Measurements from ENCODE around the gene NOL6. TPM values are rescaled to one million over a fixed set of nuclear protein-coding genes. Genes with fewer than 3 reads are reported as not detected.
"Not testable (repeated sequence)": the region's sequence is repeated elsewhere in the genome, so short reads cannot be mapped to it uniquely, and the experiment has no call there.

NOL6 gene
- 10 to 100 TPM; 13.9 to 24.9 TPM for total RNA-seq
- long read RNA-seq, full-length matches to known transcripts = 1 of 19 reads
- long read RNA-seq, partial matches to known transcripts = 16 of 19 reads
- long read RNA-seq, other reads (novel, unspliced or antisense) = 2 of 19 reads

- intact Hi-C loops (cut with DNase I) = no loop called here
- peak; percentile 100 for ATAC-seq
- DNase-seq = peak; percentile 97
Observed at GRCh38 chr9:33473643-33474352, at the start of gene NOL6. TSS of gene NOL6 (minus strand) at chr9:33473924. CDS start at chr9:33473842, 82 bp downstream.

GRCh38 chr9:33521861-33522260, 48.1 kb upstream of the NOL6 start:
- ATAC-seq; DNase-seq; intact Hi-C loops (cut with DNase I): not testable (repeated sequence)

GRCh38 chr9:33517934-33518577, 44.3 kb upstream of the NOL6 start:
- DNase-seq; intact Hi-C loops (cut with DNase I); ATAC-seq: not testable (repeated sequence)

- peak in 1 of 2 donors; percentile 23 for ATAC-seq
- DNase-seq = no peak
- intact Hi-C loops (cut with DNase I) = no loop called here
Observed at GRCh38 chr9:33517373-33517772, 43.6 kb upstream of the NOL6 start.

- ATAC-seq; intact Hi-C loops (cut with DNase I); DNase-seq: not testable (repeated sequence)
Observed at GRCh38 chr9:33516397-33516796, 42.7 kb upstream of the NOL6 start.

- ATAC-seq; DNase-seq; intact Hi-C loops (cut with DNase I): not testable (repeated sequence)
Observed at GRCh38 chr9:33515342-33515995, 41.7 kb upstream of the NOL6 start.

- DNase-seq; ATAC-seq; intact Hi-C loops (cut with DNase I): not testable (repeated sequence)
Observed at GRCh38 chr9:33512535-33512934, 38.8 kb upstream of the NOL6 start.

- ATAC-seq; DNase-seq; intact Hi-C loops (cut with DNase I): not testable (repeated sequence)
Observed at GRCh38 chr9:33511184-33511517, 37.4 kb upstream of the NOL6 start.

- intact Hi-C loops (cut with DNase I) = no loop called here
- ATAC-seq (peak; percentile 87 to 95), DNase-seq (peak; percentile 63)
Observed at GRCh38 chr9:33510262-33511183, 36.8 kb upstream of the NOL6 start.

- peak; percentile 60 for DNase-seq
- ATAC-seq = peak in 1 of 2 donors; percentile 82
- intact Hi-C loops (cut with DNase I) = no loop called here
Observed at GRCh38 chr9:33506626-33507370, 33.1 kb upstream of the NOL6 start.

- intact Hi-C loops (cut with DNase I) = no loop called here
- no peak for ATAC-seq
- no peak for DNase-seq
Observed at GRCh38 chr9:33498387-33498786, 24.7 kb upstream of the NOL6 start.

- ATAC-seq; intact Hi-C loops (cut with DNase I); DNase-seq: not testable (repeated sequence)
Observed at GRCh38 chr9:33493819-33494218, 20.1 kb upstream of the NOL6 start.

GRCh38 chr9:33489066-33489465, 15.3 kb upstream of the NOL6 start:
- ATAC-seq (no peak), DNase-seq (no peak)
- intact Hi-C loops (cut with DNase I) = no loop called here

- DNase-seq; ATAC-seq; intact Hi-C loops (cut with DNase I): not testable (repeated sequence)
Observed at GRCh38 chr9:33485312-33485711, 11.6 kb upstream of the NOL6 start.

- ATAC-seq (no peak), DNase-seq (no peak)
- intact Hi-C loops (cut with DNase I) = no loop called here
Observed at GRCh38 chr9:33480976-33481375, 7.3 kb upstream of the NOL6 start.

GRCh38 chr9:33480106-33480505, 6.4 kb upstream of the NOL6 start:
- DNase-seq (no peak), ATAC-seq (no peak)
- intact Hi-C loops (cut with DNase I) = no loop called here

GRCh38 chr9:33476503-33476902, 2.8 kb upstream of the NOL6 start:
- intact Hi-C loops (cut with DNase I) = no loop called here
- ATAC-seq = no peak
- no peak for DNase-seq

- DNase-seq = no peak
- ATAC-seq = no peak
- intact Hi-C loops (cut with DNase I) = no loop called here
Observed at GRCh38 chr9:33475357-33475756, 1.6 kb upstream of the NOL6 start.

All from left cardiac atrium (tissue), 4 donors.